Measurements from ENCODE around the gene SORCS3. TPM values are rescaled to one million over a fixed set of nuclear protein-coding genes. Genes with fewer than 3 reads are reported as not detected.

Gene SORCS3
- total RNA-seq, 4 donors from 2014 or later = not detected

- Histone ChIP-seq H3K4me3 (no peak overlapping the region), H3K27ac (no peak overlapping the region), H3K4me1 (no peaks in the 10 kb centered on the region), H3K27me3 (no peaks in the 10 kb centered on the region), H3K9me3 (no peaks in the 10 kb centered on the region), H3K36me3 (no peaks in the 10 kb centered on the region)
- TF ChIP-seq POLR2A (IDR thresholded peaks at IDR 0.05) = no peak
- TF ChIP-seq CTCF (IDR thresholded peaks at IDR 0.05 in 4 of 5, conservative IDR thresholded peaks at IDR 0.05 in 1 of 5) = no peak
- in situ Hi-C loops (cut with MboI; ENCODE audit: low sequenced_read_pairs in 4 of 4) (no loop called here), intact Hi-C loops (cut with DNase I; ENCODE audit: low total_unique reads) (no loop called here)
- DNase-seq (no peak), ATAC-seq (no peak)
These were observed 132.0 kb downstream of the SORCS3 start for GRCh38 chr10:104773105-104773504.

- DNase-seq (no peak), ATAC-seq (no peak)
- Histone ChIP-seq H3K27ac (no peak overlapping the region), H3K36me3 (no peaks in the 10 kb centered on the region), H3K9me3 (no peaks in the 10 kb centered on the region), H3K27me3 (no peaks in the 10 kb centered on the region), H3K4me3 (no peak overlapping the region), H3K4me1 (no peaks in the 10 kb centered on the region)
- intact Hi-C loops (cut with DNase I; ENCODE audit: low total_unique reads) = no loop called here
- TF ChIP-seq POLR2A (IDR thresholded peaks at IDR 0.05) (no peak), CTCF (IDR thresholded peaks at IDR 0.05 in 4 of 5, conservative IDR thresholded peaks at IDR 0.05 in 1 of 5) (no peak)
- in situ Hi-C loops (cut with MboI; ENCODE audit: low sequenced_read_pairs in 4 of 4) = no loop called here
These were observed 133.1 kb downstream of the SORCS3 start for GRCh38 chr10:104774234-104774633.

- no peaks in the 10 kb centered on the region for H3K4me1 ChIP-seq
- H3K36me3 ChIP-seq = no peaks in the 10 kb centered on the region
- no peak overlapping the region for H3K27ac ChIP-seq
- H3K27me3 ChIP-seq = no peaks in the 10 kb centered on the region
- no peak for ATAC-seq
- intact Hi-C loops (cut with DNase I; ENCODE audit: low total_unique reads) (loop anchor here (5.0 kb wide), 1 partner anchor 60 kb away; no protein-coding TSS in a partner anchor), in situ Hi-C loops (cut with MboI; ENCODE audit: low sequenced_read_pairs in 4 of 4) (no loop called here)
- no peaks in the 10 kb centered on the region for H3K9me3 ChIP-seq
- no peak for TF ChIP-seq POLR2A (IDR thresholded peaks at IDR 0.05)
- TF ChIP-seq CTCF (IDR thresholded peaks at IDR 0.05 in 4 of 5, conservative IDR thresholded peaks at IDR 0.05 in 1 of 5) = no peak
- no peak overlapping the region for H3K4me3 ChIP-seq
- DNase-seq = no peak
These were observed 136.2 kb downstream of the SORCS3 start for GRCh38 chr10:104777086-104777799.

- Histone ChIP-seq H3K4me3 (no peak overlapping the region), H3K36me3 (no peaks in the 10 kb centered on the region), H3K9me3 (no peaks in the 10 kb centered on the region), H3K27ac (no peak overlapping the region), H3K27me3 (no peaks in the 10 kb centered on the region), H3K4me1 (no peaks in the 10 kb centered on the region)
- ATAC-seq = no peak
- intact Hi-C loops (cut with DNase I; ENCODE audit: low total_unique reads) (loop anchor here (5.0 kb wide), 1 partner anchor 61 kb away; no protein-coding TSS in a partner anchor), in situ Hi-C loops (cut with MboI; ENCODE audit: low sequenced_read_pairs in 4 of 4) (no loop called here)
- TF ChIP-seq CTCF (IDR thresholded peaks at IDR 0.05 in 4 of 5, conservative IDR thresholded peaks at IDR 0.05 in 1 of 5) (no peak), POLR2A (IDR thresholded peaks at IDR 0.05) (no peak)
- DNase-seq = no peak
These were observed 137.3 kb downstream of the SORCS3 start for GRCh38 chr10:104778371-104778770.
